OCI-LY7 (cell line): ENCODE data around the gene ARHGEF12. TPM values are rescaled to one million over a fixed set of nuclear protein-coding genes. Genes with fewer than 3 reads are reported as not detected.

Experiments
- BruUV-seq: library from RNA; stranded (reverse); fragments of 400-500 nt; replicated peaks from 2 replicates; lab custom pipeline; 2021; lab: Mats Ljungman, UMichigan
- CTCF ChIA-PET: fragments of 300-600 bp; sonication (Branson Sonifier 250); formaldehyde crosslinking; loops from one replicate; lab custom pipeline; 2022; ENCODE audit warnings: antibody characterized with exemption; ENCODE audit not compliant: unreplicated experiment; lab: Charles Lee
- POLR2A ChIA-PET: fragments of 300-600 bp; sonication (Branson Sonifier 250); formaldehyde crosslinking; loops from one replicate; lab custom pipeline; 2022; ENCODE audit warnings: antibody characterized with exemption; lab: Charles Lee
- DNase-seq: peaks from one replicate; pipeline ENCODE4 v3.0.0-alpha.2; 2015; ENCODE audit warnings: low spot score
- H2AFZ ChIP-seq: fragments of 200-600 bp; sonication (generic), shearing (Covaris generic); 2 replicates; pipeline ENCODE4 v1.6.1; 2014; ENCODE audit warnings: mild to moderate bottlenecking, antibody characterized with exemption, low read length, moderate library complexity
- H3K27ac ChIP-seq: fragments of 200-600 bp; sonication (generic); 2 replicates; pipeline ENCODE4 v1.5.1; 2014; ENCODE audit warnings: mixed run types, low read depth, mild to moderate bottlenecking, moderate library complexity, low read length, inconsistent platforms; ENCODE audit not compliant: poor library complexity, severe bottlenecking
- H3K36me3 ChIP-seq: fragments of 200-600 bp; sonication (generic); 2 replicates; pipeline ENCODE4 v1.6.1; 2014; ENCODE audit warnings: mild to moderate bottlenecking, antibody characterized with exemption, low read length, moderate library complexity, mixed read lengths; ENCODE audit not compliant: insufficient read depth
- H3K4me1 ChIP-seq: fragments of 200-600 bp; sonication (generic); 2 replicates; pipeline ENCODE4 v1.5.1; 2014; ENCODE audit warnings: mild to moderate bottlenecking, low read length; ENCODE audit not compliant: insufficient read depth, poor library complexity, severe bottlenecking
- H3K4me2 ChIP-seq: fragments of 200-600 bp; sonication (generic); 2 replicates; pipeline ENCODE4 v1.6.1; 2014; ENCODE audit warnings: mild to moderate bottlenecking, low read length
- H3K4me3 ChIP-seq: fragments of 200-600 bp; sonication (generic); 2 replicates; pipeline ENCODE4 v1.5.1; 2014; ENCODE audit warnings: mild to moderate bottlenecking, low read depth, low read length; ENCODE audit not compliant: poor library complexity, severe bottlenecking
- H3K79me2 ChIP-seq: fragments of 200-600 bp; sonication (generic); 2 replicates; pipeline ENCODE4 v1.6.1; 2016; ENCODE audit warnings: low read depth, mild to moderate bottlenecking, low read length, moderate library complexity, mixed read lengths; ENCODE audit not compliant: insufficient read depth
- H3K9me2 ChIP-seq: fragments of 200-600 bp; sonication (generic); 2 replicates; pipeline ENCODE4 v1.6.1; 2016; ENCODE audit warnings: mild to moderate bottlenecking, low read length, mixed read lengths; ENCODE audit not compliant: insufficient read depth
- H3K9me3 ChIP-seq: fragments of 200-600 bp; sonication (generic); 2 replicates; pipeline ENCODE4 v1.6.1; 2014; ENCODE audit warnings: mild to moderate bottlenecking, mixed run types, low read length, mixed read lengths
- H4K20me1 ChIP-seq: fragments of 200-600 bp; sonication (generic); 2 replicates; pipeline ENCODE4 v1.6.1; 2014; ENCODE audit warnings: mild to moderate bottlenecking, antibody characterized with exemption, low read length, moderate library complexity, mixed read lengths; ENCODE audit not compliant: insufficient read depth
- EZH2phosphoT487 ChIP-seq: fragments of 200-600 bp; sonication (generic); IDR thresholded peaks from 2 replicates; pipeline ENCODE4 v1.6.1; 2018; ENCODE audit warnings: low read depth, borderline replicate concordance, mild to moderate bottlenecking, mixed run types, antibody characterized with exemption, low read length, moderate library complexity, mixed read lengths
- intact Hi-C: fragments of 100-400 bp; cut with micrococcal nuclease; formaldehyde crosslinking; loops from one replicate; pipeline ENCODE4 v1.10.0; 2022; ENCODE audit not compliant: unreplicated experiment
- total RNA-seq, 2 experiments: library from RNA; depleted of rRNA in 1 of 2; stranded (reverse); fragments of >200 nt in 1 of 2; shearing (Covaris generic) in 1 of 2; gene quantifications; 2 replicates each; pipeline ENCODE4 v1.2.3, GENCODE V29; 2014 to 2022
- TF ChIP-seq, protein P1 (sequence below): fragments of 200-600 bp; sonication (generic); conservative IDR thresholded peaks from 2 replicates; pipeline ENCODE4 v1.5.1; 2014; ENCODE audit warnings: mild to moderate bottlenecking, antibody characterized with exemption, low read length, moderate library complexity, mixed read lengths

Gene ARHGEF12
- total RNA-seq, 2 experiments from 2014 or later: 16.1 to 31.8 TPM

DNA sequence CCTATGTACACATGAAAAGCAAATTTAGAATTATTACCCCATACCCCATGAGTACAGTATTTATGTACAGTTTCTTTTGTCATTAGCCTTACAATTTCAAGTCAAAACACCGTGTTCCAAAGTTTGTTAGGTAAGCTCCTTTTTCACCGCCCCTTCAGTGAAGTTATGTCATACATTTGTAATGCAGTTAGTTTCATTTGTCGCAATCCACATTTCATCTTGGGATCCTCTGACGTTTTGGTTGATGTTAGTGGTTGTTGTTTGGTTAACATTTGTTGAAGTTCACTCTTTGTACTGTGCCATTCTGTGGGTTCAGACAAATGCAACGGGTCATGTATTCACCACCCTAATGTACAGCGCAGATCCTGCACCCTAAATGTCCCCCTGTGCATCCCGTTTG, 45.2 kb downstream of the ARHGEF12 start:
- no peak for DNase-seq
- Histone ChIP-seq H2AFZ (no peak overlapping the region), H4K20me1 (no peaks in the 10 kb centered on the region; the same call in 1 of the 2 replicates), H3K36me3 (no peaks in the 10 kb centered on the region), H3K4me1 (no peaks in the 10 kb centered on the region), H3K27ac (no peak overlapping the region), H3K9me3 (no peaks in the 10 kb centered on the region), H3K4me3 (no peak overlapping the region), H3K9me2 (no peaks in the 10 kb centered on the region), H3K79me2 (no peaks in the 10 kb centered on the region), H3K4me2 (no peak overlapping the region)
- BruUV-seq: no TSS peak
- intact Hi-C loops: no loop called here
- CTCF ChIA-PET: no interaction called here
- POLR2A ChIA-PET: no interaction called here
- TF ChIP-seq EZH2phosphoT487: no peak
- TF ChIP-seq, protein P1, sequence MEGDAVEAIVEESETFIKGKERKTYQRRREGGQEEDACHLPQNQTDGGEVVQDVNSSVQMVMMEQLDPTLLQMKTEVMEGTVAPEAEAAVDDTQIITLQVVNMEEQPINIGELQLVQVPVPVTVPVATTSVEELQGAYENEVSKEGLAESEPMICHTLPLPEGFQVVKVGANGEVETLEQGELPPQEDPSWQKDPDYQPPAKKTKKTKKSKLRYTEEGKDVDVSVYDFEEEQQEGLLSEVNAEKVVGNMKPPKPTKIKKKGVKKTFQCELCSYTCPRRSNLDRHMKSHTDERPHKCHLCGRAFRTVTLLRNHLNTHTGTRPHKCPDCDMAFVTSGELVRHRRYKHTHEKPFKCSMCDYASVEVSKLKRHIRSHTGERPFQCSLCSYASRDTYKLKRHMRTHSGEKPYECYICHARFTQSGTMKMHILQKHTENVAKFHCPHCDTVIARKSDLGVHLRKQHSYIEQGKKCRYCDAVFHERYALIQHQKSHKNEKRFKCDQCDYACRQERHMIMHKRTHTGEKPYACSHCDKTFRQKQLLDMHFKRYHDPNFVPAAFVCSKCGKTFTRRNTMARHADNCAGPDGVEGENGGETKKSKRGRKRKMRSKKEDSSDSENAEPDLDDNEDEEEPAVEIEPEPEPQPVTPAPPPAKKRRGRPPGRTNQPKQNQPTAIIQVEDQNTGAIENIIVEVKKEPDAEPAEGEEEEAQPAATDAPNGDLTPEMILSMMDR: no peak

DNA sequence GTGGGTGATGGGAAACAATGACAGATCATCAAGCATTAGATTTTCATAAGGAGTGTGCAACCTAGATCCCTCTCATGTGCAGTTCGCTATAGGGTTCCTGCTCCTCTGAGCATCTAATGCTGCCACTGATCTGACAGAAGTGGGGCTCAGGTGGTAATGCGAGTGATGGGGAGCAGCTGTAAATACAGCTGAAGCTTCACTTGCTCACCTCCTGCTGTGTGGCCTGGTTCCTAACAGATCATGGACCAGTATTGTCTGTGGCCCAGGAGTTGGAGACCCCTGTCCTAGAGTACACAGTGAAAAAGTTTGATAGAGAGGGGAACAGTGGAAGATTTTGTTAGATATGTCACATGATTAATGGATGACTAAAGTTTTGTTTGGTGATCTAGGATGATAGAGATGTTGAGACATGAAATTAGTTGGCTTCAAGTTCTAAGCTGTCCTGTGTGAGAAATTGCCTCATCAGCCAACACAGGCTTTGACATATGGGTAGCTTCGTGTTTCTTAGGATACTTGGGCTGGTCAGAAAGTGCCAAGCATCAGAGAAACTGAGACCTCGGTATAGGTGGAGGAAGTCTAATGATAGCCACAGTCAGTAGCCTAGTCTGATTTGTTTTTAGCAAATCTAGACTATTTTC, 47.4 kb downstream of the ARHGEF12 start:
- Histone ChIP-seq H3K79me2 (no peaks in the 10 kb centered on the region), H3K4me1 (no peaks in the 10 kb centered on the region), H4K20me1 (no peaks in the 10 kb centered on the region; the same call in 1 of the 2 replicates), H3K36me3 (no peaks in the 10 kb centered on the region), H3K27ac (no peak overlapping the region), H3K9me3 (no peaks in the 10 kb centered on the region), H2AFZ (no peak overlapping the region), H3K4me2 (no peak overlapping the region), H3K9me2 (no peaks in the 10 kb centered on the region), H3K4me3 (no peak overlapping the region)
- ChIA-PET CTCF (no interaction called here), POLR2A (no interaction called here)
- BruUV-seq: no TSS peak
- intact Hi-C loops: no loop called here
- TF ChIP-seq, protein P1: no peak
- TF ChIP-seq EZH2phosphoT487: no peak
- no peak for DNase-seq

GRCh38 chr11:120384476-120384875, 48.3 kb downstream of the ARHGEF12 start:
- Histone ChIP-seq H4K20me1 (no peaks in the 10 kb centered on the region; the same call in 1 of the 2 replicates), H3K9me3 (no peaks in the 10 kb centered on the region), H3K79me2 (no peaks in the 10 kb centered on the region), H2AFZ (no peak overlapping the region), H3K27ac (no peak overlapping the region), H3K36me3 (no peaks in the 10 kb centered on the region), H3K4me2 (no peak overlapping the region), H3K4me3 (no peak overlapping the region), H3K4me1 (no peaks in the 10 kb centered on the region), H3K9me2 (no peaks in the 10 kb centered on the region)
- DNase-seq: no peak
- intact Hi-C loops: no loop called here
- TF ChIP-seq EZH2phosphoT487: no peak
- TF ChIP-seq, protein P1: no peak
- ChIA-PET CTCF (no interaction called here), POLR2A (no interaction called here)
- BruUV-seq: no TSS peak
